Medulla oblongata (tissue), 1 donor: ENCODE results near the gene CYRIA.

Experiments
- DNase-seq: peaks from one replicate; pipeline ENCODE4 v3.0.0-alpha.2; 2015; ENCODE audit errors: extremely low spot score

CYRIA gene

GRCh38 chr2:16629770-16630169, 35.9 kb downstream of the CYRIA start:
- DNase-seq = no peak

DNA sequence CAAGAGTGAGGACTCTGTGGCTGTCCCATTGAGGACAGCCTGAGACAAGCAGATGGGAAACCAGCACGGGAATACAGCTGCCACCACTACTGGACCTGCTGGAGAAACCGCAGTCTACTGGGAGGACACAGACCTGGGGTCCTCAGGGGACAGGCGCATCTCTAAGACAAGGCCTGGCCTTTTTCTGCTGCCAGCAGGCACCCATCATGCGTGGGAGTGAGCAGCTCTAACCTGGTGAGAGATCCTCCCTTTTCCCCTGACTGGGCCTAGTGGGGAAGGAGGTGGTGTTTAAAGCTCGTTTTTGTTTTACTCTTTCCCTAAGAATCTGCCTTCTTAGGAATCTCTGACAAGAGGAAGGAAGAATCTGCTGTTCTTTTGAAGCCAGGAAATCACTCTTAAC, 36.6 kb downstream of the CYRIA start:
- DNase-seq = no peak

- DNase-seq = no peak
Observed at GRCh38 chr2:16628314-16628713, 37.3 kb downstream of the CYRIA start.

DNA sequence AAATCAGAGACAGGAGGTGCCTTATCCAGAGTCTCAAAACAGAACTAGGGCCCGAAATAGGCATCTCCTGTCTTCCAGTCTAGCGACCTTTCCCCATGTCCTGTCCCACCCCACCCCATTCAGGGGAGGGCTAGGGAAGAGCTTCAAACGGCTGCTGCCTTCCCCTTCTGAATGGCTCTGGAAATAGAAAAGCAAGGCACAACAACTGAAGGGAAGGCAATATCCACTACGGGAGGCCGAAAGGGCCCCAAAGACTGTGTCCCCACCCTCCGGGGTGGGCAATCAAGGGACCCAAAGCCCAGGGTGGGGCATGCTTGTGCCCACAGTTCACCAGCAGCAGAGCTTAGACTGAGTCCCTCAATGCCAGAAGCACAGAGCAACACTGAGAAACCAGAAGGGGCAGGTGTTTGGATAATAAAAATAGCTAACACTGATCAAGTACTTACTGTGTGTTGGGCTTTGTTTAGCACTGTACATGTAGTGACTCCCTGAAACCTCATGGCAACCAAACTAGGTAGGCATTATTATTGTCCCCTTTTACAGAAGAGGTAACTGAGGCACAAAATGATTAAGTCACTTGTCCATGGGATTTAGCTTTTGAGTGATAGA, 38.5 kb downstream of the CYRIA start:
- DNase-seq = no peak

GRCh38 chr2:16626497-16626896, 39.1 kb downstream of the CYRIA start:
- no peak for DNase-seq

DNA sequence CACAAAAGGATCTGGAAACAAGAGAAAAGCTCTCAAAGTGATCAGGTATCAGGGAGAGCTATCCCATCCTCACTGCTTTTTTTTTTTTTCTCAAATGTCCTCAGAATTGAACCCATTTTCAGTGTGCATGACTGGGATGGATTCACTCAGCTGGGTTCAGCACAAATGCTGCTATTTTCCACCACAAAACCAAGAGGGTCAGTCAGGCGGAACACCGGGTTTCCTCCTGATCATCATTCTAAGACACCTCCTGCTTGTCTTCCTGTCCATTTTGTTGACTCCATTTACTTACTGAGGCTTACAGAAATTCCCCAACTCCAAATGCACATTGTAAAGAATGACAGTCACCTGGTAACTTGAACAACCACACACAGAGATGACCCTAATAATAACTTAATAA, 39.9 kb downstream of the CYRIA start:
- DNase-seq = no peak

GRCh38 chr2:16625201-16625729, 40.4 kb downstream of the CYRIA start:
- DNase-seq = peak; percentile 88

DNA sequence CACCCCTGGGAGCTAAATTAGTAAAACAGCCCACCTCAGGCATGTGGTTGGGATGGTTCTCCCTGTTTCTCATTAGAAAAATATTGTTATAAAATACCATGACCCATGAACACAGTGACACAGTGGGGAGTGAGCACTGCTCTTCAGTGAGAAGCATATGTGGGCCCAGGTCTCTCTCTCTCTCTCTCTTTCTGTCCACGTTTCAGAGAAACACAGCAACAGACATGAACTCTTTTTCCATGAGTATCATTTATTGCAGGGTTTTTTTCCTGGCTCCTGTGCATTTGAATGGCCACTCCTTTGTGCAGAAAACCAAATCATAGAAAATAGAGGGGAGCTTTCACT, 41.2 kb downstream of the CYRIA start:
- DNase-seq = no peak

DNA sequence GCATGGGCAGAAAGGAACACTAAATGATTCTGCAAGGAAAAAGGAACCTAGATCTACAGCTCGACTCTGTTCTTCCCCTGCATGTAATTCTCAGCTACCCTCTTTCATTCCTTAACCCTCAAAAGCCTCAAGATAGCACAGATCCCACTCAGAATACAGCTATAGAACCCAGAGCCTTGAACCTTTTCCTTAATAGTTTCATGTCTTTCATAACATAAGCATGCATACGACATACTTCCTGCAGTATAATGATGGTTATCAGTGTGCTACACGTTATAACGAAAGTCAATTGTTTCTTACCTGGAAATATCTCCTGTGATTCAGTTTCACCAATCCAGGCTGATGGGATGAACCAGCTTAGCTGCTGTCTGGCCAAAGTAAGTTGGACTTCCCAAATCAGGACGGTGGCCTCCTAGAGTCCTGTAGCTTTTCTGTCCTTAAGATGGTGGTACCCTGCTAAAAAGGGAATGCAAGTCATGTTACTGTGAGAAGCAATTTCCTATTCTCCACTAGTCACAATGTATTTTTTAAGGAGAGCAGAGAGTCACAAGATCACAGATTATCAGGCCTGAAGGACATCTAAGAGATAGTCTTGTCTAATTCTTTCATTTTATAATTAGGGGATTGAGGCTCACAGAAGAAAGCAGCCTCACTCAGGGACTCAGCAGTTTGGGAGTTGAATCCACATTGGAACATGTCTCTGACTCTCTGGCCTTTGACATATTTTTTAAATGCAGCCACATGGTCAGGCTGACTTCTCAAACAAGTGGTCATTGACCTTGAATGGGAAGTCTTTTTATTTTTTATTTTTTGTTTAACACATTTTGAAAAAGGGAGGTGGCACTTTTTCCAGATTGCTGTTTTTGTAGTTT, 41.8 kb downstream of the CYRIA start:
- DNase-seq = no peak

GRCh38 chr2:16623031-16623430, 42.6 kb downstream of the CYRIA start:
- no peak for DNase-seq

- DNase-seq = peak; percentile 66
Observed at GRCh38 chr2:16622399-16622968, 43.1 kb downstream of the CYRIA start.

DNA sequence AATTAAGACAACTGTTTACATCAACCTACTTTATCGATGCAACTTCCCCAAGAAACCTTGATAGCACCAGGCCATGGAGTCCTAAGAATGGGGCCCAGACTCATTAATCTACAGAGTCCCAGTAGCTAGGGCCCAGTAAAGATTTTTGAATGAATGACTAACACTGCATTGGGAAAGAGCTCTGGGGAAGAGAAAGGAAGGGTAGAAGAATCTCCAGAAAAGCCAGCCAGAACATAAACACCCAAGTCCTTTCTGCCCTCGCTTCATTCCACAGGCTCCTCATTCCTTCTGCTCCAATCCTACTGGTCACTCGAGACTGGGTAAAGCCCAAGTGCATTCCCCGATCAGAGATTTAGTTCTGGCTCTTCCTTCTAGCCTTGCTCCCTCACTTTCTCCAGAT, 44.3 kb downstream of the CYRIA start:
- DNase-seq = no peak

DNA sequence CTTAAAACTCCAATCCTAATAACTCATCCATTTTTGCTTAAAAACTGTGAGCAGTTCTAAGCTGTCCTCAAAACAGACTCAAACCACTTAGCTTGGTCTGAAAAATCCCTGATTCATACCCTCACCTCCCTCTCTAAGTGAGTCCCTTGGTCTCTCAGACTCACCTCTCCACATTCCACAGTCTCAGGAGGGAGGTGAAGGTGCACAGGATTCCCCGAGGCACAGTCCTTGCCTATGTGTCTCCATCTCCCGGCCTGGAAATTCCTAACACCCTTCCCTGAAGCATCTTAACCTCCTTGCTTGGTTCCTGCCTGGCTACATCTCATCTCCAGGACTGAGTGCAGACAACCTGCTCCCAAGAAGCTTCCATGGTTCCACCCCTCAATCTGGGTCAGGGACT, 45.0 kb downstream of the CYRIA start:
- no peak for DNase-seq

- no peak for DNase-seq
Observed at GRCh38 chr2:16619576-16620245, 45.9 kb downstream of the CYRIA start.

GRCh38 chr2:16617282-16618266, 48.1 kb downstream of the CYRIA start:
- DNase-seq = peak; percentile 75
